NCI-H2196 treated with DMSO at 0.1 percent for 48 hours (cell line): ENCODE results near the gene EFCAB6.

ENCODE experiments used
- DNase-seq: peaks from one replicate; lab custom pipeline; 2025; ENCODE audit not compliant: unreplicated experiment; lab: John Stamatoyannopoulos, UW

EFCAB6 gene

GRCh38 chr22:43831561-43832392 lies 19.7 kb upstream of the EFCAB6 start:
- DNase-seq, result no peak

GRCh38 chr22:43830931-43831560 lies 18.9 kb upstream of the EFCAB6 start:
- DNase-seq, result no peak

GRCh38 chr22:43829904-43830851 lies 18.1 kb upstream of the EFCAB6 start:
- peak; percentile 22 for DNase-seq

GRCh38 chr22:43828998-43829782 lies 17.1 kb upstream of the EFCAB6 start:
- DNase-seq, result no peak

- DNase-seq, result no peak
These were observed 16.6 kb upstream of the EFCAB6 start for GRCh38 chr22:43828725-43828997.

GRCh38 chr22:43827926-43828724 lies 16.0 kb upstream of the EFCAB6 start:
- DNase-seq, result no peak

GRCh38 chr22:43827003-43827735 lies 15.1 kb upstream of the EFCAB6 start:
- DNase-seq, result no peak

- DNase-seq, result peak; percentile 11
These were observed 14.3 kb upstream of the EFCAB6 start for GRCh38 chr22:43826142-43827002.

GRCh38 chr22:43825651-43826050 lies 13.5 kb upstream of the EFCAB6 start:
- DNase-seq, result no peak

- DNase-seq, result no peak
These were observed 12.8 kb upstream of the EFCAB6 start for GRCh38 chr22:43824724-43825420.

GRCh38 chr22:43823911-43824665 lies 12.0 kb upstream of the EFCAB6 start:
- DNase-seq, result no peak

GRCh38 chr22:43823353-43823908 lies 11.3 kb upstream of the EFCAB6 start:
- DNase-seq, result peak; percentile 40

- no peak for DNase-seq
These were observed 9.7 kb upstream of the EFCAB6 start for GRCh38 chr22:43821606-43822425.

- no peak for DNase-seq
These were observed 8.7 kb upstream of the EFCAB6 start for GRCh38 chr22:43820651-43821305.

- DNase-seq, result no peak
These were observed 8.0 kb upstream of the EFCAB6 start for GRCh38 chr22:43819931-43820640.
